Endothelial cell of hepatic sinusoid (primary cell): ENCODE measurements around the gene AMT.

ENCODE experiments used
- in situ Hi-C: cut with HindIII; loops from 2 replicates; pipeline ENCODE4 v1.10.0; 2017; ENCODE audit warnings: low sequenced_read_pairs

Gene AMT

DNA sequence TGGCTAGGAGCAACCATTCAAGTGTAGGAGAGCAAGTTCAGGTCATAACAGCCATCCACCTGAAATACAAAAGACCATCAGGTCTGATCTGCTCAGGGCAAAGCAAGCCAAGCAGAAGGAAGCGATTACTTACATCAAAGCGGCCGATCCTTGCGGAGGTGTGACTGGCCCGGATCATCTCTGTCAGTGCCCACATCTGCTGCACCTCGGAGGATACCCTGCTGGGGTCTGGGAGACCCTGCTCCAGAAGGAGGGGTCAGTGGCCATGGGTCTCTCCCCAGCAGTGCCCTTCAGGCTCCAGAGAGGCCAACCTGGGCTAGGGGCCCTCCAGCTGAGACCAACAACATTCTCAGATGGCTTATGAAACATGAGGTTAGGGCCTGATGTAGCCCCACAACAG, 2.5 kb upstream of the AMT start:
- in situ Hi-C loops, result loop anchor here (25.0 kb wide), 1 partner anchor 338 kb away; the partner anchor contains the start of gene QRICH1

DNA sequence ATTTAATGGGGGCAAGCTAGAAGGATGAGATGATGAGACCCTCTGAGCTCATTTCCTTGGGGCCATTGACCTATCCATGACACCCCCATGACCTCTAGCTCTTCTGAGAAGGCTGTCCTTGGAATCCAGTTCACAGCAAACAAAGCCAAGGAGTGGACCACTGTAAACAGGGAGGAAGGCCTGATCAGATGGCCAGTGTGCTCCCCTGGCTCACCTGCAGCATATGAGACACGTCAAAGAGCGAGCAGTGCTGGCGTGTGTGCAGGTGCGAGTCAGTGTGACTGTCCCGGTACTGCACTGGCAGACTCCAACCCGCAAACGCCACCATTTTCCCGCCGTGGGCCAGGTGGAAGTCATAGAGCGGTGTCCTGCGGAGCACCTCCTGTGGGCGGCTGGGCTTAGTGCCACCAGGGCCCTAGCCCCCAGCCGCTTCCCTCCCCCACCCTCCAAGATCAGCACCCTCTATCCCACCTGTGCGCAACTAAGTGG, 339 bp downstream of the AMT start:
- in situ Hi-C loops, result loop anchor here (25.0 kb wide), 1 partner anchor 335 kb away; the partner anchor contains the start of gene QRICH1

DNA sequence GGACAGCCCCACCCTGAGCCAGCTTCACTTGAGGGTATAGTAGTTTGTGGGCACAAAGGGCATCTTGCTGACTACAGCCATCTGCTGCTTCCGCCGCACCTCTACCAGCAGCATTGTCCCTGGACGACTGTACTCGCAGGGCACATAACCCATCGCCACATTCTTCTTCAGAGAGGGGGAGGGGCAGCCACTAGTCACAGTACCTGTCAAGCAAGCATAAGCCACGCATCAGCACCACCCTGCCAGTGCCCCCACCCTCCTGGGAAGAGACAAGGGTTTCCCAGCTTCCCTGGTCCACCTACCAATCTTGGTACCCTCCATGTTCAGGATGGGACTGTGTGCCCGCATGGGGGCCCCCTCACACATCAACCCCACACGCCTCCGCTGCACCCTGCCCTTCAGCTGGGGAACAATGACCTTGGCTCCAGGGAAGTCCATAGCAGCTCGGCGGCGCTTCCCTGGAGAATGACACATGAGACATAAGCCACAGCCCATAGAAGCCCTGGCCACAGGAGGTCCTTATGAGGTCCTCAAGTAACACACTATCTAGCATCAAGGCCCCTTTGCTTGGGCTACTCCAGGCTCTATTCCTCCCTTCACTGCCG, 4.7 kb downstream of the AMT start:
- in situ Hi-C loops, result loop anchor here (5.0 to 25.0 kb wide), 3 partner anchors 70 to 330 kb away; partner anchors contain the start of gene QRICH1

DNA sequence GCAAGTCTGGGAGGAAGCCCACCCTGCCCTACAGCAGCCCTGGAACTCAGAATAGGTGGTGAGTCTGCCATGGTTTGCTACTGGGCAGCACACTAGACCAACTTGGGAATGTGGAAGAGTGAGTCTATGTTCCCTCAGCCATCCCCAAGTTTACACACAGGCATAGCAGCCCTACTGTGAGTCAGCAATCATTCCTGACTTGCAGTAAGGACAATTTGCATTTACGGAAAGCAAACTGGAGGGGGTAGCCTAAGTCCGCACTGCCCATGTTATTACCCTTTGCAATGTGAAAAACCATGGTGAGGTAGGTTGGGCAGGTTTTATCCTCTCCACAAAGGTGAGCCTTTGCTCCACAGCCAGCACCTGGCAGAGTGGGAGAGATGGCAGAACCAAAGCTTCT, 5.4 kb downstream of the AMT start:
- in situ Hi-C loops, result loop anchor here (5.0 to 25.0 kb wide), 3 partner anchors 70 to 330 kb away; partner anchors contain the start of gene QRICH1

DNA sequence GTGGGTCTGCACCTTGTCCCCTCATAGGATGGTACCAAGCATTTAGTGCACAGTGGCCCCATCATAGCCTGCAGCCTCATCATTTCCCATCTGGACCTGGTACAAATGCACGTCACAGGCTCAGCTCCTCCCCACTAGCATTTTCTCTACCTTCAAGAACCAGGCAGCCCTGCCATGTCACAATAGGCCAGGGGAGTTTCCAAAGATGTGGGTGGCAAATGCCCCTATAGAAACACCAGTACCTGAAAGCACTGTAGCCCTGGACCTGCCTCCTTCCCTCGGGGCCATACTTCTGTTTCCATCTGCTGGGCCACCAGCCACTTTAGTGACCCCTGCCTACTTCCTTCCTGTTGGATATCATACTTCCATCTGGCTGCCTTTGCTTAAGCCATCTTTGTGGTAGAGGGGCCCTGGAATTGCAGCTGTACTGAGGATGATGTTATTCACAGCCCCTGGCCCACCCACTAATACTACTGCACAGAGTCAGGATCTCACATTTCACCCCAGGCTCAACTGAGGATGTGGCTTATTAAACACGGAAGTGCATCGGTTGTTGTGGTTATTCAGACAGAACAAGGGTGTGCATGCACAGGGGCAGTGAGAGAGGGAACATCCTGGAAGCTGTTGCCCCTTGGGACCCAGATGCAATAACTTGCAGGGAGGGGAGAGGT, 6.2 kb downstream of the AMT start:
- in situ Hi-C loops, result loop anchor here (5.0 to 25.0 kb wide), 3 partner anchors 69 to 329 kb away; partner anchors contain the start of gene QRICH1

DNA sequence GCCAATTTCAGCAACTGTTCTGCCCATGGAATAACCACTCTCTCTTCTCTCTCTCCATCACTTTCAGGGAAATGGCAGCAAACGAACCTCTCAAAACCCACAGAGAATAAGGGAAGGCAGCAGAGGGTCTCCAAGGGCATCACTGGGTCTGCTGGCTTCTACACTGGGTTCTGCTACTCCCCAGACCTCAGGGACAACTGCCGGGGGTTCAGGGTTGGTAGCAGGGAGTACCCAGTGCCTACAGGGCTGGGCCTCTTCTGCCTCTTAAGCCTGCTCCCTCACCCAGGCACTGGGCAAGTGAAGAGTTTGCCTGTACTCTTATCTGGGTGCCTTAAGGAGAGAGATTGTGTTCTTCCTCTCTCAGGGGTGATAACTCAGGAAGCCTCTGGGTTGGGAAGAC, 7.5 kb downstream of the AMT start:
- in situ Hi-C loops, result loop anchor here (5.0 to 25.0 kb wide), 4 partner anchors 47 to 327 kb away; partner anchors contain the start of gene QRICH1

DNA sequence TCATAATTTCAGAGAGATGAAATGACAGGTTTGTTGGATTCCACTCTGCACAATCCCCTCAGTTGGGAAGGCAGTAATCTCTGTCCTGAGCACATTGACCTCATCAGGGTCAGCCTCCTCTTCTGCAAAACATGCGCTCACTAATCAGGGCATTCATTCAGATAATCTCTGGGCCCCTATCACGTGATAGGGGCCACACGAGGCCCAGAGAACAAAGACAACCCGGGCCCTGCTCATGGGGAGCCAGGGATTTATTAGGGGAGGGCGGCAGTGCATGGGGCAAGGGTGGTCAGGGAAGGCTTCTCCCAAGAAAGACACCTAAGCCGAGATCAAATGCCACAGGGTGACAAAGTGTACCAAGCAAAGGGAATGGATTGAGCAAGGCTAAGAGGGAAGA, 8.9 kb downstream of the AMT start:
- in situ Hi-C loops, result loop anchor here (5.0 to 25.0 kb wide), 3 partner anchors 46 to 326 kb away; partner anchors contain the start of gene QRICH1

DNA sequence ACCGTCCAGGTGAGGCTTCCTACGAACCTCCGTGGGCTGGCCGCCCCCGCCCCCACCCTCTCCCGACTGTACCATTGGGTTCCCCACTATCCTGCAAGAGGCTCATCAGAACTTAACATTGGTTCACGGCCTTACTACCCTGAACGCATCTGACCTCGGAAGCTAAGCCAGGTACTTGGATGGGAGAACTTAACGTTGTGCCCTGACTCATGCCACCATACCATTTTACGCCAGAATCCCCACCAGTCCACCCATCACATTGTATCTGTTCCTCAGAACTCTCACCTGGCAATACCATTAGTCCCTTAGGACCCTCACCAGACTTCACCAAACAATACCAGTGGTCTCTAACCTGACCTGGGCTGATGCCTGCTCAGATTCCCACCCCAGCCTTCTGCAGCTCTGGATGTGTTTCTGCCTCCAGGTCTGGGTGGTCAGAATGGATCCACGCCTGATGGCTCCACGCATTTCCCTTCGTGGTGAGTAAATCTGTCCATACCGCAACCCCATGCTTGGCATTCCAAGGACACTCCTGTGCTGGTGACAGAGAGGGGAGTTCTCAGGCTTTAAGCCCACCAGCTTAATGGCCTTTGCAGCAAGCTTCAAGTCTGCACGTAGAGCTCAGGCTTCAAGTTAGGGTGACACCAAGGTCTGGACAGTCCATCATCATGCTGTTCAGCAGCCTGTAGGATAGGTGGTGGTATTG, 9.5 kb downstream of the AMT start:
- in situ Hi-C loops, result loop anchor here (5.0 to 25.0 kb wide), 3 partner anchors 45 to 325 kb away; partner anchors contain the start of gene QRICH1

DNA sequence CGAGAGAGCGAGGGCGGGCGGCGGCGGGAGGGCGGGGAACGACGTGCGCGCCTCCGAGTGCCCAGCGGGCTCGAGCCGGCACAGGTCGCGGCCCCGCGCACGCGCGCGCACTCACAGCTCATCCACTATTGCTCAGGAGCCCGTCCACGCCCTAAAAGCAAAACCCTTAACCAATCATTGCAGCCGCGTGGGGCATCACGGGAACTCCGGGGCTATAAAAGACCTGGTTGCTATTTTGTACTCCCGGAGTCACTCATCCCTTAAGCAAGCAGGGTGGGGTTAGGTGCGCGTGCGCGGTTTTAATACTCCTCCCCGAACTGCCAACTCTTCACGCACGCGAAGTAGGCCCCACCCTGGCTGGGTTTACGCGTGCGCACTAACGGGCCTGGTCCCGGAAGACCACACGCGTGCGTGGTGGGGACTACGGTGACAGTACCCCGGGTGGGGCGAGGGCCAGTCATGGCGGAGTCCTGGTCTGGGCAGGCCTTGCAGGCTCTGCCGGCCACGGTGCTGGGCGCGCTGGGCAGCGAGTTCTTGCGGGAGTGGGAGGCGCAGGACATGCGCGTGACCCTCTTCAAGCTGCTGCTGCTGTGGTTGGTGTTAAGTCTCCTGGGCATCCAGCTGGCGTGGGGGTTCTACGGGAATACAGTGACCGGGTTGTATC, 10.2 kb downstream of the AMT start, which contains the start of the genes RHOA and TCTA:
Gene RHOA, minus strand, starts transcription at position 9 of the 664 bp plus-strand sequence. CDS start 36,387 bp downstream, outside the sequence.
Gene TCTA, plus strand, starts transcription at position 456 of the 664 bp plus-strand sequence. Its CDS starts 4 bp downstream, at position 460.
- in situ Hi-C loops, result loop anchor here (5.0 to 25.0 kb wide), 3 partner anchors 45 to 325 kb away; partner anchors contain the start of gene QRICH1

DNA sequence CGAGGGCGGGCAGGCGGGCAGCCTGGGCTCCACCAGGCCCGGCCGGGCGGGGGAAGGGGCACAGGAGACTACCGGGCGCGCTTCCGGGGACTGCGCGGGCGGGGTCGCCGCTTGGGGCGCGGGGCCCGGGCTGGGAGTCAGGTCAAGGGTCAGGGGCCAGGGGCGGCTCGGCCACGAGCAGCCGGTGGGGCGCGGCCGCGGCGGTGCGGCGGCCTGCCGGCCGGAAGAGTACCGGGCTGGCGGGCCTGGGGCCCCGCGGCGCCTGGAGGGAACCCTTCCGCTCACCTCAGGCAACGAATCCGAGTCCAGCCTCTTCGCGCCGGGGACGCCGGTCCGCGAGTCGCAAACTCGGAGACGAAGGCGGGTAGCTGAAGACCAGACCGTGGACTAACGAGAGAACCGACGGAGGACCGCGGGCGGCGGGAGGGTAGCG, 10.7 kb downstream of the AMT start:
- in situ Hi-C loops, result loop anchor here (5.0 to 25.0 kb wide), 3 partner anchors 44 to 324 kb away; partner anchors contain the start of gene QRICH1

DNA sequence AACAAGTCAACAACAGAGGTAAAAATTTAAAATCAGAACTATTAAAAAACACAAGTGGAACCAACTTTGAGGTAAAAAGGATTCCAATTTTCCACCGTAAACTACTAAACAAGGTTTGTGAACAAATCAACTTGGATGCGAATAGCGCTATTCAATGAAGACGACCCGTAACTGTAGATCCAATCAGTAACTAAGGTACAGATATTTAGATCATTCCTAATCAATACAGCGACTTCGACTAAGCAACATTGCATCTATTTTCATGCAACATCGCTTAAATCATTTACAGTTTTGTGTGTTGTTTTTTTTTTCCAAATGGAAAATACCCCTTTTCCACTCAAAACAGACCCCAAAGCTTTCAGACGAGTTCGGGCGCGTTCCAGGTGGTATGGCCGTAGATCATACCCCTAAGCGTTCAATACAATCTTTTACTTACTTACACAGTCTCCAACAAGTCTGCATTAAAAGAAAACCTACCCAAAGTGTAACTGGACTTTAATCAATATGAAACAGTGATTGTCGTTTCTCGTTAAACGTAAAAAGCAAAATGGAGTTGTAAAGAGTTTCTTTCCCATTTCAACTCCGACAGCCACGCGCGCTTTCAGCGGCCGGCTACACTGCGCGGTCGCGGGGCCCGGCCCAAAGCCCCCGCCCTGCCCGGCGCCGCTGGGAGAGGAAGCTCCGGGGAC, 11.3 kb downstream of the AMT start:
- in situ Hi-C loops, result loop anchor here (5.0 to 25.0 kb wide), 3 partner anchors 44 to 324 kb away; partner anchors contain the start of gene QRICH1

DNA sequence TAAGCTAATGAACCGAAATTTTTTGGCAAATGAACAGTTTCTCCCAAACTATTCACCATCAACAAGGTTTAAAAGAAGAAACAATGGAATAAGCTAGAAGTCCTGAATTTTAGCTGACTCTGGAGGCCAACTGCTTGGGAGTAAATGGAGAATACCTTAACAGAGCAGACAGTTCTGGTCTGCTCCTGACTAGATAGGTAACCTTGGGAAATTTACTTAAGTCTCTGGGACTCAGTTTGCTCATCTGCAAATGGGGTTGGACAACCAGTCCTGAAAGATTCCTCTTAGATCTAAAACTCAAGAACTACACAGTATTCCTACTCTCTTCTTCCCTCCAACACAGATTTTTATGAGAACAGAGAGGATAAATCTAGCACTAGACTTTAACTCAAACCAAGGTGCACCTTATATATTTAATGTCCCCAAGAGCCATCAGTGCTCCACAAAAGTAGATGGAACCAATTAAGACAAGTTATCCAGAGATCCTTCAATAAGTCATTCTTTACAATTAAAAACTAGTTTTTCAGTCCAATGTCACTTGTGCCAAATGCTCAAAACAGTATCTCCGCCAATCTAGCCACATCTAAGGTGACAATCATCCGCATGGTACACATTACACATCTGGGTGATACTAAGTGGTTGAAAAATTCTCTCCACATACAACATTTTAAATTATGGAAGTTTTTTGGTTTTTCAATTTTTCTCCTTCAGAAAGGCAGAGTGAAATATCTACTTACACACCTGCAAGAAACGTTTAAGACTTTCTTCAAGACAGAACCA, 12.0 kb downstream of the AMT start:
- in situ Hi-C loops, result loop anchor here (5.0 to 25.0 kb wide), 3 partner anchors 43 to 323 kb away; partner anchors contain the start of gene QRICH1

DNA sequence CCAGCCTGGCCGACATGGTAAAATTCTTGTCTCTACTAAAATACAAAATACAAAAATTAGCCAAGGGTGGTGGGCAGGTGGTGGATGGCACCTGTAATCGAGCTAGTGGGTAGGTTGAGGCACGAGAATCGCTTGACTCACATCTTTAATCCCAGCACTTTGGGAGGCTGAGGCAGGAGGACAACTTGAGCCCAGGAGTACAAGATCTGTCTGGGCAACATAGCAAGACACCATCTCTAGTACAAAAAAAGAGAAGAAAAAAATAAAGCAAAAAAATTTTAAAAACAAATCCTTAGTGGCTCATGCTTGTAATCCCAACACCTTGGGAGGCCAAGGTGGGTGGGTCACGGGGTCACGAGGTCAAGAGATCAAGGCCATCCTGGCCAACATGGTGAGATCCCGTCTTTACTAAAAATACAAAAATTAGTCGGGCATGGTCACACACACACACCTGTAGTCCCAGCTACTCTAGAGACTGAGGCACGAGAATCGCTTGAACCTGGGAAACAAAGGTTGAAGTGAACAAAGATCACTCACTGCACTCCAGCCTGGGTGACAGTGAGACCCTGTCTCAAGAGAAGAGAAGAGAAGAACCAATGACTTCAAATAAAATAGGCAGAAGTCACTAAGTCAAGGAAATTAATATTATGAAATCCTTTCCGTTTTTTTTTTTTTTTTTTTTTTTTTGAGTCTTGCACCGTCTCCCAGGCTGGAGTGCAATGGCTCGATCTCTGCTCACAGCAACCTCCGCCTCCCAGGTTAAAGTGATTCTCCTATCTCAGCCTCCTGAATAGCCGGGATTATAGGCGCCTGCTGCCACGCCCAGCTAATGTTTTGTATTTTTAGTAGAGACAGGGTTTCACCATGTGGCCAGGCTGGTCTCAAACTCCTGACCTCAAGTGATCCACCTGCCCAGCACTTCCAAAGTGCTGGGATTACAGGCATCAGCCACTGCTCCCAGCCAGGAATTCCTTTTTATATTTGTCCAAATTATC, 15.4 kb downstream of the AMT start:
- in situ Hi-C loops, result loop anchor here (25.0 kb wide), 1 partner anchor 320 kb away; the partner anchor contains the start of gene QRICH1

DNA sequence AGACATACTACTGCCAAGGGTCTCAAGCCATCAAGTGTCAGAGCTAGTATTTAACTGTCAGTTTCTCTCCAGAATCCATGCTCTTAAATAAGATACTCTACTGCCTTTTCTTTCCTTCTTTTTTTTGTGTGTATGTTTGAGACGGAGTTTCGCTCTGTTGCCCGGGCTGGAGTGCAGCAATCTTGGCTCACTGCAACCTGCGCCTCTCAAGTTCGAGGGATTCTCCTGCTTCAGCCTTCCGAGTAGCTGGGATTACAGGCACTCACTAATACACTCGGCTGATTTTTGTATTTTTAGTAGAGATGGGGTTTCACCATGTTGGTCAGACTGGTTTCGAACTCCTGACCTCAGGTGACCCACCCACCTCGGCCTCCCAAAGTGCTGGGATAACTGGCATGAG, 16.7 kb downstream of the AMT start:
- in situ Hi-C loops, result loop anchor here (25.0 kb wide), 1 partner anchor 318 kb away; the partner anchor contains the start of gene QRICH1

DNA sequence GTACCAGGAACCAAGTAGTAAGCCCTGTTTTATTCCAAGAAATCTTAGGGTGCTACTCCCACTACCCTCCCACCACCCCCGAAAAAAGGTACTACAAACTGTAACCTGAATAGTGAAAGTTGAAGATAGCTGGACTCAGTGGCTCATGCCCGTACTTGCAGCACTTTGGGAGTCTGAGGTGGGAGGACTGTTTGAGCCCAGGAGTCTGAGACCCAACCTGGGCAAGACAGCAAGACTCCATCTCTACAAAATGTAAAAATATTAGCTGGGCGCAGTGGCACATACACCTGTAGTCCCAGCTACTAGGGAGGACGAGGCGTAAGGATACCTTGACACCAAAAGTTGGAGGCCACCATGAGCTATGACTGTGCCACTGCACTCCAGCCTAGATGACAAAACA, 18.4 kb downstream of the AMT start:
- in situ Hi-C loops, result loop anchor here (25.0 kb wide), 1 partner anchor 317 kb away; the partner anchor contains the start of gene QRICH1

DNA sequence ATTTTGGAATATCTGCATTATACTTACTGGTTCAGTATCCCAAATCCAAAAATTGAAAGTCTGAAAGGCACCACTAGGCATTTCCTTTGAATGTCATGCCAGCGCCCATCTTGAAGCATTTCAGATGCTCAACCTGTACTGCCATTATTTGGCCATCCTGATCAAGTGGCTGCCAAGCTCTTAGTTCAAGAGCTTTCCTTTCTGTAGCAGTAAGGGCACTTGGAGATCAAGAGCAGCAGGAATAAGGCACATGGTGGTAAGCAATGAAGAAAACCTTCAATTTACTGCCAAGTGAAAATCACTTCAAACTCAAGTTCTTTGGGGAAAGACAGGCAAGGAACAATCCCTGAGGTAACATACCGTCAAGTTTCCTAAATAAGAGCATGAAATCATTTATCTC, 20.5 kb downstream of the AMT start:
- in situ Hi-C loops, result loop anchor here (25.0 kb wide), 1 partner anchor 314 kb away; the partner anchor contains the start of gene QRICH1

DNA sequence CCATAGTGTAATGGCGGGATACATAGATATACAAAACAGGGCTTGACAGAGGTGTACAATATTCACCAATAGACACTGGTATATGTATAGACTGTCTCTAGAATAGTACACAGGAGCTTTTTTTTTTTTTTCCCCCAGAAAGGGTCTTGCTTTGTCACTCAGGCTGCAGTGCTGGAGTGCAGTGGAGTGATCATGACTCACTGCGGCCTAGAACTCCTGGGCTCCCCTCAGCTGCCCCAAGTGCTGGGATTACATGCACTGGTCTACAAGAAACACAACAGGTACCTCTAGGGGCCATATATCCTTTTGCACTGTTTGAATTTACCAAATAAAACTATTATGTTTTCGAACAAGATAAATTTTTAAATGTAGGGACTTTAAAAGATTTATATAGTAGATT, 22.8 kb downstream of the AMT start:
- in situ Hi-C loops, result no loop called here
